Activated CD8-positive, alpha-beta T cell treated with anti-CD3 and anti-CD28 coated beads for 36 hours (primary cell): ENCODE results near the gene SH3TC2. TPM values are rescaled to one million over a fixed set of nuclear protein-coding genes. Genes with fewer than 3 reads are reported as not detected.

Experiments
- ATAC-seq: fragments of 200-7000 bp; cut with Tn5 transposase; one replicate; pipeline ENCODE4 v1.10.0; 2021; ENCODE audit warnings: mild to moderate bottlenecking, moderate library complexity
- CTCF ChIA-PET: fragments of 350-600 bp; sonication (Branson Sonifier 250); formaldehyde crosslinking; loops from one replicate; lab custom pipeline; 2021; ENCODE audit warnings: antibody characterized with exemption; lab: Charles Lee
- POLR2A ChIA-PET: fragments of 350-600 bp; sonication (Branson Sonifier 250); formaldehyde crosslinking; loops from one replicate; lab custom pipeline; 2021; ENCODE audit warnings: antibody characterized with exemption; lab: Charles Lee
- DNase-seq: peaks from one replicate; pipeline ENCODE4 v3.0.0-alpha.2; 2020
- H3K27ac Mint-ChIP-seq: one replicate; pipeline ENCODE4 v1.8.0; 2021; ENCODE audit warnings: mild to moderate bottlenecking, mixed read lengths
- H3K27me3 Mint-ChIP-seq: one replicate; pipeline ENCODE4 v1.8.0; 2021; ENCODE audit warnings: mixed read lengths
- H3K36me3 Mint-ChIP-seq: one replicate; pipeline ENCODE4 v1.8.0; 2021; ENCODE audit warnings: low read depth, mixed read lengths
- H3K4me1 Mint-ChIP-seq: one replicate; pipeline ENCODE4 v1.8.0; 2021; ENCODE audit warnings: low read depth, mixed read lengths
- H3K4me3 Mint-ChIP-seq: one replicate; pipeline ENCODE4 v1.8.0; 2021; ENCODE audit warnings: mild to moderate bottlenecking, moderate library complexity, mixed read lengths
- H3K9me3 Mint-ChIP-seq: one replicate; pipeline ENCODE4 v1.8.0; 2021; ENCODE audit warnings: mixed read lengths
- CTCF ChIP-seq: fragments of 200-600 bp; IDR thresholded peaks from one replicate; pipeline ENCODE4 v1.8.0; 2022; ENCODE audit warnings: antibody characterized with exemption, mild to moderate bottlenecking
- intact Hi-C: fragments of 100-400 bp; cut with micrococcal nuclease; formaldehyde crosslinking; loops from one replicate; pipeline ENCODE4 v1.10.0; 2022
- total RNA-seq, 2 experiments: library from RNA; stranded (reverse); gene quantifications; one replicate each; pipeline ENCODE4 v1.2.3, GENCODE V29; 2021

SH3TC2 gene
- total RNA-seq, 2 experiments from 2014 or later, result not detected

DNA sequence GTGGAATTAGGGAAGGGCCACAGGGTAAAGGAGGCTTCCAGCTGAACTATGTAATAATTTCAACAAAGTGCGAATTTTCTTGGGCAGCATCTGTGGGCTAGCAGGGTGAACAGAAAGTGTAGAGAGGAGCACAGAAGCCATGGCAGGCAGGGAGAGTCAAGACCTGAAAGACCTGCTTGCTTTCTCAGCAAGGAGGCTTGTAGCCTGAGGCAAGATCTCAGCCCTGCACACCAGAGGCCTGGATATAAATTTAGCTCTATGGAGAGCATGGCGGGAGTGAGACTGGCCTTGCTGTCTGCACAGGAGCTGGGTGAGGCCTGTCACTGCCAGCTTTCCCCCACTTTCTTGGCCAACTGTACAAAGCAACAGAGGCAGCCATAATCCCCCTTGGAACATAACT, 32.1 kb upstream of the SH3TC2 start:
- ATAC-seq (no peak), DNase-seq (no peak)
- POLR2A ChIA-PET, result no interaction called here
- peaks cover 21% of the 10 kb centered on the region for H3K9me3 Mint-ChIP-seq
- no peaks in the 10 kb centered on the region for H3K36me3 Mint-ChIP-seq
- intact Hi-C loops, result no loop called here
- peaks cover 10% of the 10 kb centered on the region for H3K27me3 Mint-ChIP-seq
- H3K4me3 Mint-ChIP-seq, result no peak overlapping the region
- CTCF ChIA-PET, result interaction anchor here (1.7 kb wide), 1 partner anchor 354 kb away, joined by 3 read pairs; no protein-coding TSS in a partner anchor
- no peak overlapping the region for H3K27ac Mint-ChIP-seq
- H3K4me1 Mint-ChIP-seq, result no peaks in the 10 kb centered on the region
- no peak for TF ChIP-seq CTCF

GRCh38 chr5:149093625-149094024, 30.8 kb upstream of the SH3TC2 start:
- no peak overlapping the region for H3K4me3 Mint-ChIP-seq
- no peaks in the 10 kb centered on the region for H3K4me1 Mint-ChIP-seq
- H3K27ac Mint-ChIP-seq, result no peak overlapping the region
- POLR2A ChIA-PET, result no interaction called here
- H3K36me3 Mint-ChIP-seq, result no peaks in the 10 kb centered on the region
- H3K9me3 Mint-ChIP-seq, result peaks cover 13% of the 10 kb centered on the region
- TF ChIP-seq CTCF, result no peak
- DNase-seq (no peak), ATAC-seq (no peak)
- CTCF ChIA-PET, result no interaction called here
- H3K27me3 Mint-ChIP-seq, result peaks cover 10% of the 10 kb centered on the region
- intact Hi-C loops, result no loop called here

DNA sequence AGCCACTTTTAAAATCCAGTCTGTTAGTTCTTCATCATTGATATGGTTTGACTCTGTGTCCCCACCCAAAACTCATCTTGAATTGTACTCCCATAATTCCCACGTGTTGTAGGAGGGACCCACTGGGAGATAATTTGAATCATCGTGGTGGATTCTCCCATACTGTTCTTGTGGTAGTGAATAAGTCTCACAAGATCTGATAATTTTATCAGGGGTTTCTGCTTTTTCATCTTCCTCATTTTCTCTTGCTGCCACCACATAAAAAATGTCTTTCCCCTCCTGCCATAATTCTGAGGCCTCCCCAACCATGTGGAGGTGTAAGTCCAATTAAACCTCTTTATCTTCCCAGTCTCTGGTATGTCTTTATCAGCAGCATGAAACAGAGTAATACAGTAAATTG, 26.9 kb upstream of the SH3TC2 start:
- Mint-ChIP-seq H3K27ac (no peak overlapping the region), H3K4me1 (no peaks in the 10 kb centered on the region), H3K9me3 (no peaks in the 10 kb centered on the region), H3K4me3 (no peak overlapping the region), H3K36me3 (no peaks in the 10 kb centered on the region), H3K27me3 (peaks cover 10% of the 10 kb centered on the region)
- DNase-seq (no peak), ATAC-seq (no peak)
- ChIA-PET POLR2A (no interaction called here), CTCF (no interaction called here)
- intact Hi-C loops, result no loop called here
- no peak for TF ChIP-seq CTCF

DNA sequence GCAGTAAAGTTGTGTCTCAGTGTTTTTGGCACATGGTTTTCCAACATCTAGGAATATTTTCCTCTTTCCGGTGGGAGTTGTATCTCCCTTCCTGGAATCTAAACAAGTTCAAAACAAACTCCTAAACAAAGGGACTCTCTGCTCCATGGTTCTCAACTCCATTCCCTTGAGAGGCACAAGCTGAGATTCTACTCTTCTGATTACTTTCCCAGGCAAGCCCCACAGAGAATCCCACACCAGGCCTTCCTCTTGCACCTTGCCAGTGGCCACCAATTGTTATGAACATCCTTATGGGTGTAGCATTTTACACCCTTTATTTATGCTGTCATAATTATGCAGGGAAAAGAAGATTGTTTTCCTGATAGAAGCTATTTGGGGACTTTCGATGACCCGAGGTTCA, 25.8 kb upstream of the SH3TC2 start:
- no peaks in the 10 kb centered on the region for H3K36me3 Mint-ChIP-seq
- ChIA-PET POLR2A (no interaction called here), CTCF (no interaction called here)
- H3K27me3 Mint-ChIP-seq, result peaks cover 9% of the 10 kb centered on the region
- H3K4me1 Mint-ChIP-seq, result no peaks in the 10 kb centered on the region
- ATAC-seq (no peak), DNase-seq (no peak)
- H3K4me3 Mint-ChIP-seq, result no peak overlapping the region
- H3K9me3 Mint-ChIP-seq, result no peaks in the 10 kb centered on the region
- no peak for TF ChIP-seq CTCF
- intact Hi-C loops, result no loop called here
- H3K27ac Mint-ChIP-seq, result no peak overlapping the region

- CTCF ChIA-PET, result no interaction called here
- POLR2A ChIA-PET, result no interaction called here
- H3K4me1 Mint-ChIP-seq, result no peaks in the 10 kb centered on the region
- no peaks in the 10 kb centered on the region for H3K27me3 Mint-ChIP-seq
- no peak overlapping the region for H3K4me3 Mint-ChIP-seq
- intact Hi-C loops, result no loop called here
- no peaks in the 10 kb centered on the region for H3K36me3 Mint-ChIP-seq
- TF ChIP-seq CTCF, result no peak
- ATAC-seq, result no peak
- no peak overlapping the region for H3K27ac Mint-ChIP-seq
- H3K9me3 Mint-ChIP-seq, result no peaks in the 10 kb centered on the region
- DNase-seq, result no peak
Observed at GRCh38 chr5:149083846-149084245, 21.0 kb upstream of the SH3TC2 start.
